Caco-2 (cell line): ENCODE measurements around the gene GAREM1. TPM values are rescaled to one million over a fixed set of nuclear protein-coding genes. Genes with fewer than 3 reads are reported as not detected.

Source experiments
- BruUV-seq: library from RNA; stranded (reverse); fragments of 400-500 nt; replicated peaks from 2 replicates; lab custom pipeline; 2021; lab: Mats Ljungman, UMichigan
- CTCF ChIA-PET: fragments of 300-600 bp; sonication (Branson Sonifier 250); formaldehyde crosslinking; loops from one replicate; lab custom pipeline; 2022; ENCODE audit warnings: antibody characterized with exemption; lab: Charles Lee
- POLR2A ChIA-PET: fragments of 300-600 bp; sonication (Branson Sonifier 250); formaldehyde crosslinking; loops from one replicate; lab custom pipeline; 2022; ENCODE audit warnings: antibody characterized with exemption; lab: Charles Lee
- DNase-seq, 2 experiments: peaks; one replicate each; pipeline versions ENCODE4 v3.0.0 to v3.0.0-alpha.2; 2020 to 2022
- H3K27me3 ChIP-seq: replicated peaks from 2 replicates; pipeline ENCODE4 v1.6.0; 2011; ENCODE audit warnings: low read length; ENCODE audit not compliant: control insufficient read depth, insufficient read depth
- H3K36me3 ChIP-seq: 2 replicates; pipeline ENCODE4 v1.5.1; 2011; ENCODE audit warnings: low read length; ENCODE audit not compliant: control insufficient read depth, insufficient read depth
- H3K4me1 ChIP-seq: fragments of 250-450 bp; sonication (Bioruptor Pico); 2 replicates; pipeline ENCODE4 v1.5.1; 2020; ENCODE audit warnings: mild to moderate bottlenecking
- H3K4me3 ChIP-seq: 2 replicates; pipeline ENCODE4 v1.5.1; 2011; ENCODE audit warnings: low read depth, mild to moderate bottlenecking, control low read depth, low read length
- H3K9me3 ChIP-seq: fragments of 250-450 bp; sonication (Bioruptor Pico); 2 replicates; pipeline ENCODE4 v1.5.1; 2020; ENCODE audit warnings: mild to moderate bottlenecking, moderate library complexity
- H3K27ac Mint-ChIP-seq: one replicate; pipeline ENCODE4 v1.8.0; 2022; ENCODE audit warnings: mixed read lengths; ENCODE audit not compliant: unreplicated experiment
- H3K27me3 Mint-ChIP-seq: one replicate; pipeline ENCODE4 v1.8.0; 2022; ENCODE audit warnings: mixed read lengths; ENCODE audit not compliant: insufficient read depth, unreplicated experiment
- H3K36me3 Mint-ChIP-seq: one replicate; pipeline ENCODE4 v1.8.0; 2022; ENCODE audit warnings: mild to moderate bottlenecking, mixed read lengths; ENCODE audit not compliant: insufficient read depth, unreplicated experiment
- H3K4me1 Mint-ChIP-seq: one replicate; pipeline ENCODE4 v1.8.0; 2022; ENCODE audit warnings: low read depth, mixed read lengths; ENCODE audit not compliant: unreplicated experiment
- H3K4me3 Mint-ChIP-seq: one replicate; pipeline ENCODE4 v1.8.0; 2022; ENCODE audit warnings: mild to moderate bottlenecking, moderate library complexity, mixed read lengths; ENCODE audit not compliant: unreplicated experiment
- H3K9me3 Mint-ChIP-seq: one replicate; pipeline ENCODE4 v1.8.0; 2022; ENCODE audit warnings: mixed read lengths; ENCODE audit not compliant: unreplicated experiment
- CTCF ChIP-seq, 2 experiments: fragments of 200-600 bp in 1 of 2; IDR thresholded peaks; 1 replicate in 1 of 2; 2 replicates in 1 of 2; pipeline versions ENCODE4 v1.5.1 to v1.8.0; 2011 to 2022; ENCODE audit warnings: antibody characterized with exemption in 1 of 2, control low read depth in 1 of 2, inconsistent platforms in 1 of 2, low read depth in 1 of 2, low read length in 1 of 2, mild to moderate bottlenecking in 1 of 2, moderate library complexity in 1 of 2; ENCODE audit not compliant: insufficient read depth in 1 of 2, severe bottlenecking in 1 of 2, unreplicated experiment in 1 of 2
- intact Hi-C: fragments of 100-400 bp; cut with micrococcal nuclease; formaldehyde crosslinking; loops from one replicate; pipeline ENCODE4 v1.10.0; 2022; ENCODE audit not compliant: unreplicated experiment
- total RNA-seq: library from RNA; stranded (reverse); gene quantifications from 2 replicates; pipeline ENCODE4 v1.2.3, GENCODE V29; 2022

GAREM1 gene
- total RNA-seq, 1 experiment from 2014 or later: 0.50 TPM

- H3K4me1 ChIP-seq: no peaks in the 10 kb centered on the region
- intact Hi-C loops: no loop called here
- no peak overlapping the region for H3K4me3 ChIP-seq
- ChIA-PET POLR2A (no interaction called here), CTCF (interaction anchor here (0.8 kb wide), 1 partner anchor 279 kb away, joined by 7 read pairs; no protein-coding TSS in a partner anchor)
- no peaks in the 10 kb centered on the region for H3K4me1 Mint-ChIP-seq
- peaks cover 2% of the 10 kb centered on the region for H3K27me3 Mint-ChIP-seq
- no peaks in the 10 kb centered on the region for H3K27me3 ChIP-seq
- no peak for DNase-seq
- no peaks in the 10 kb centered on the region for H3K36me3 ChIP-seq
- no peak overlapping the region for H3K27ac Mint-ChIP-seq
- no peaks in the 10 kb centered on the region for H3K9me3 ChIP-seq
- H3K36me3 Mint-ChIP-seq: no peaks in the 10 kb centered on the region
- no TSS peak for BruUV-seq
- H3K9me3 Mint-ChIP-seq: no peaks in the 10 kb centered on the region
- H3K4me3 Mint-ChIP-seq: no peak overlapping the region
- TF ChIP-seq CTCF (IDR thresholded peaks at IDR 0.05; ENCODE audit: insufficient read depth in 1 of 2, low read depth in 1 of 2, low read length in 1 of 2, severe bottlenecking in 1 of 2, unreplicated experiment in 1 of 2): no peak
Measured at GRCh38 chr18:32270341-32270740, 200.3 kb downstream of the GAREM1 start.

GRCh38 chr18:32267463-32267862 lies 203.2 kb downstream of the GAREM1 start:
- Histone ChIP-seq H3K9me3 (no peaks in the 10 kb centered on the region), H3K4me1 (no peaks in the 10 kb centered on the region), H3K4me3 (no peak overlapping the region), H3K36me3 (no peaks in the 10 kb centered on the region), H3K27me3 (no peaks in the 10 kb centered on the region)
- intact Hi-C loops: no loop called here
- ChIA-PET CTCF (no interaction called here), POLR2A (no interaction called here)
- DNase-seq: no peak
- TF ChIP-seq CTCF (IDR thresholded peaks at IDR 0.05; ENCODE audit: insufficient read depth in 1 of 2, low read depth in 1 of 2, low read length in 1 of 2, severe bottlenecking in 1 of 2, unreplicated experiment in 1 of 2): no peak
- BruUV-seq: no TSS peak
- Mint-ChIP-seq H3K27ac (no peak overlapping the region), H3K36me3 (no peaks in the 10 kb centered on the region), H3K4me3 (no peak overlapping the region), H3K9me3 (no peaks in the 10 kb centered on the region), H3K4me1 (no peaks in the 10 kb centered on the region), H3K27me3 (peaks cover 5% of the 10 kb centered on the region)

- DNase-seq: no peak
- Histone ChIP-seq H3K36me3 (no peaks in the 10 kb centered on the region), H3K9me3 (no peaks in the 10 kb centered on the region), H3K4me1 (no peaks in the 10 kb centered on the region), H3K4me3 (no peak overlapping the region), H3K27me3 (no peaks in the 10 kb centered on the region)
- Mint-ChIP-seq H3K4me3 (no peak overlapping the region), H3K36me3 (no peaks in the 10 kb centered on the region), H3K27me3 (peaks cover 5% of the 10 kb centered on the region), H3K27ac (no peak overlapping the region), H3K9me3 (no peaks in the 10 kb centered on the region), H3K4me1 (no peaks in the 10 kb centered on the region)
- CTCF ChIA-PET: no interaction called here
- TF ChIP-seq CTCF (IDR thresholded peaks at IDR 0.05; ENCODE audit: insufficient read depth in 1 of 2, low read depth in 1 of 2, low read length in 1 of 2, severe bottlenecking in 1 of 2, unreplicated experiment in 1 of 2): no peak
- intact Hi-C loops: no loop called here
- no TSS peak for BruUV-seq
- POLR2A ChIA-PET: no interaction called here
Measured at GRCh38 chr18:32264401-32264800, 206.3 kb downstream of the GAREM1 start.
